GM19023 (cell line): Measurements from ENCODE around the gene PRKN.

Experiments
- ATAC-seq: cut with Tn5 transposase; IDR thresholded peaks from one replicate; pipeline ENCODE4 v1.9.1; 2021; ENCODE audit warnings: mild to moderate bottlenecking, moderate library complexity; ENCODE audit not compliant: unreplicated experiment

PRKN gene

DNA sequence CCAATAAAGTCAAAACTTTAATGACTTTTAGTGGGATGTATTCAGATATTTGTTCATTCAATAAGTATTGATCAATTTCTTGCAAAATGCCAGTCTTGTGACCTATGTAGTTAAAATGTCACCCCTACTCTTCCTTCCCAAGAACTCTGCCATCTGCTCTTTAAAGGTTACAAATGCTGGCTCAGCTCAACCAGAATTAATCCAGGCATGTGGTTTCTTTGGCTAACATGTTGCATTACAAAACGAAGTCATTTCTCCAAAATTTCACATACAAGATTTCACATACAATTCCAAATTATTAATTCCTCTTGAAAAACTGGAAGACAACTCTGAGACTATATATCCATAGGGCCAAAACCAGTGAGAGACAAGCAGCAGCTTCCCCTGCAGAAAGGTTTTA is 395.7 kb downstream of the PRKN start:
- ATAC-seq = no peak

- ATAC-seq = no peak
These were observed 401.7 kb downstream of the PRKN start for GRCh38 chr6:162325826-162326225.

GRCh38 chr6:162325051-162325450 is 402.5 kb downstream of the PRKN start:
- ATAC-seq = no peak

- ATAC-seq = no peak
These were observed 412.3 kb downstream of the PRKN start for GRCh38 chr6:162315291-162315690.

GRCh38 chr6:162313922-162314660 is 413.5 kb downstream of the PRKN start:
- ATAC-seq = no peak

DNA sequence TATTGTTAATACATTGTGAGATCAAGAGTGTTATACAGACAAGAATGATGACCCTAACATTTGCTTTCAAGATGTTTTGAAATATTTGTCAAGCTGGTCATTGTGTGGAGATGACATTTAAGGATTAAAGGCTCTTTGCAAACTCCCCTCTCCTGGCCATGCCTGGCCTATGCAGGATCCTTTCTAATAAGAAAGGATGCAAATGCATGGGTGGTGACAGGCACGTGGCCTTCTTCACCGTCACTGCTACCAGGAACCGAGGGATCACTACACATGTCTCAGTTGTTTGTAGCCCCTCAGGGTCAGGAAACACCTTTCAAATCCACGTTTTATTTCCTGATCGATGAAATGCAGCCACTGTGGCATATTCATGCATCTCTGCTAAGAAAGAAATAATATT is 419.7 kb downstream of the PRKN start:
- ATAC-seq = no peak

DNA sequence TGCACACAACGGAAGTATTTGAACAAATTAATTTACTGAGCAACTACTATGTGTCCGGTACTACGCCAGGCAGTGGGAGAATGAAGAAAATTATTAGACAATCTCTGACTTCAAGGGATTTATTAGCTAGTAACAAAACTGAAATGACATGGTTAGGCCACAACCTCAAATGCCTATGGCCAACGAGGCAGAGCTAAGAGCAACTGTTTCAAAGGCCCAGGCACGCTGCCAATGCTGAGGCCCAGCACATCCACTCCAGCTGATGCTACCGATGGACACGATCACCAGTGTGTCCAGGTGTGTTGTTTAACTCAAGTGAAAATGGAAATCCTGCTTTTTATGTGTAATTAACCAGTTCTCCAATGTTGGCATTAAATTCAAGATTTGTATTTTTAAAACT is 420.9 kb downstream of the PRKN start:
- no peak for ATAC-seq

DNA sequence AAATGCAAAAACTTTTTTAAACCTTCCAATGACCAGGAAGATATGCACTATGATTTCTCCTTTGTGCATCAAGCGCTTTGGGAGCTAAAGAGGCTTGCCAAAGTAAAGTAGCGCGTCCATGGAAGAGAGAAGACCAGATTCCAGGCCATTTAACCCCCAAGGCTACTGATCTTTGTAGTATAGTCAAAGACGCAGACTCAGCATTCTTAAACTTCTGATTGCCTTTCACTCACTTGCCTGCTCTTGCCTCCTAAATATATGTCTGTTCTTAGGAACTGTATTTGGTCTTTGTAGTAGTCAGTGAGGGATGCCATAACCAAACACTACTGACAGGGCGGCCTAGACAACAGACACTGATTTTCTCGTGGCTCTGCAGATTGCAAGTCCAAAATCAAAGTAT is 426.4 kb downstream of the PRKN start:
- no peak for ATAC-seq

- ATAC-seq = no peak
These were observed 433.5 kb downstream of the PRKN start for GRCh38 chr6:162294029-162294428.

DNA sequence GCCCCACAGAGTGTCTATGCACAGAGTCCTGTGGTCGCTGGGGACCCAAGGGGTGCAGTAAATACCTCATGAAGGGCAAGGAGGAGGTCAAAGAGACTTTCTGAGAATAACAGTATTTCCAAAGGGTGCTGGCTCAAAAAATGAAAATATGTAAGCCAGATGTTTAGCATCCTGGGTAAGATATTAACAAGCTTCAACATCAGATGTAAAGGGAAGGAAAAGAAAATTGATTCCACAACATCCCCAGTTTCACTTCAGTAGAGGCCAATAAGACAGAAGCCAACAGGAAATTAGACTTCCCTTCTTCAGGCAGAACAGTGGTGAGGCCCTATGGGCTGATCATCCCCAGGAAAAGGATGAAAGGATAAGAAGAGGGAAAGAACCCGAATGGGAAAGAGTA is 434.7 kb downstream of the PRKN start:
- ATAC-seq = no peak

- no peak for ATAC-seq
These were observed 436.6 kb downstream of the PRKN start for GRCh38 chr6:162290846-162291465.

DNA sequence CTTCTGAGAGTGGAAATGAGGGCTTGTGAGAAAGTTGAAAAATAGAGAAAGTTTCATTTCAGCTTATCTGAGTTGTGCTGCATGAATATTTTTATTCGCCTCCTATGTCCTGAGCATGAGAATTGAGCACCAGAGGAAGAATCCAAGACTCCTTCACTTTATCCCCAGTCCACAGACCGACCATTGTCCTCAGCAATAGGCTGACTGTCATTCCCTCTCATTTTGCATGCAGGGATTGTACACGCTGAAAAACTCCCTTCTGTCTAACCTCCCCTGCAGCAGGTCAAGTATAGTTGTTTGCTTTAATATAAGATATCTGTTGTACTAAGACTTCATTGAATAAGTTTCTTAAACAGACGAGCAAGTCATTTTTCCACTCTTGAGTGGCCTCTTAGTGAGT is 437.6 kb downstream of the PRKN start:
- ATAC-seq = no peak

DNA sequence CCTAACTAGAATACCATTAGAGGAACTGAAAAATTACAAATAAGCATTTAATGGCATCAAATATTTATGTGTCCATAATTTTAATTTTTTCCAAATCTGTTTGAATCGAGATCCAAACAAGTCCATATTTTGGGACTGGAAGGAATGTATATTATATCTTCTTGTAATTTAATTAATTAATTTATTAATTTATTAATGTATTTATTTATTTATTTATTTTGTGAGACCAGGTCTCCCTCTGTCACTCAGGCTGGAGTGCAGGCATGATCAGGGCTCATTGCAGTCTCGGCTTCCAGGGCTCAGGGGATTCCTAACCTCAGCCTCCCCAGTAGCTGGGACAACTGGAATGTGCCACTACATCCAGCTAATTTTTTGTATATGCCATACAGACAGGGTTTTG is 453.6 kb downstream of the PRKN start:
- no peak for ATAC-seq

- ATAC-seq = no peak
These were observed 455.6 kb downstream of the PRKN start for GRCh38 chr6:162271922-162272321.

- no peak for ATAC-seq
These were observed 456.6 kb downstream of the PRKN start for GRCh38 chr6:162270966-162271365.

DNA sequence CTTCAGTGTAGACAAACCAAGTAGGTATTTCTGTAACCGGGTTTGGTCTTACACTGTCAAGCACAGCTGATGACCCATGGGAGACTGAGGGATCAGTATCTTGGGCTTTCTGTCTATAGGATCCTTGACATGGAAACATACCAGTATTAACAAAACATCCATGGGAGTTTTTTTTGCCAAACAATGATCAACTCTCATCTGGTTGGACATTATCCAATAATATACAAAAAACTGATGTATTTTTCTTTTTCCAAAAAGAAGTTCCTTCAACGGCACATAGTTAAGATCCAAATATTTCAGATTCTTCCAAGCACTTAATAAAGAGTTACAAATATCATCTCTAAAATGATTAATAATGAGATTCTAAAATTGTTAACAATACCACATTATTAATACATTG is 459.9 kb downstream of the PRKN start:
- no peak for ATAC-seq

DNA sequence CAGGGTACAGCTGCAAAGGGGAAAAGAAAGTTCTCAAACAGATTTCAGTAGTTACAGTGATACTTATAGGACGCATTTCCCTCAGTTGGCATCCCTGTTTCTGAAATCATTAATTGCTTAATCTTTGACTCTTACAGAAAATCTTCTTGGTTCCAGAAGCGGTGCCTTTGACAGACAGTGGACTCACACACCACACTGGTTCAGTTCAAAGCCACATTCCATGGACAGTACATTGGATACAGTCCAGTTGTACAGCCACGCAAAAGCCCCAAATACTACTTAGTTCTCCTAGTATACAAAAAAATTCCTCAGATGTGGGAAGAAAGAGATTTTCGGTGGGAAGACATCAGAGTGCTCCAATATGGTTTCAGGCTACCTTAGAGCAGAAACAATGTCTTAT is 460.4 kb downstream of the PRKN start:
- ATAC-seq = no peak

DNA sequence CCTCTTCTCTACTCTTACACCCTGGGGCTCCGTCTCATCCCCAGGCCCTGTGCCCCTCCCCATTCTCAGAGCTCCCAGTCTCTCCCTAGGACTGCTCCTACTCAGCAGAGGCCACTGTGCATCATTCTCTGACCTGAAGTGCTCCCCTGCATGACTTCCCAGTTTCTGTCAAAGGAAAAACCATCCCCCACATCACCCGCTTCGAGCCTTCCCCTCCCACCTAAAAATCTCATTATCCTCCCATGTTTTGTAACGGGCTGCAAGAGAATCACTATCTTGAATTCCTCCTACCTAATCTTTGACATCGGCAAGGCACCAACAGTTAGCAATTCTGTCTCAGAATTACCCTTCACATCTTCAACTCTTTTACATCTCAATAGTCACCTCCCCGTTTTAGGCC is 463.0 kb downstream of the PRKN start:
- no peak for ATAC-seq

DNA sequence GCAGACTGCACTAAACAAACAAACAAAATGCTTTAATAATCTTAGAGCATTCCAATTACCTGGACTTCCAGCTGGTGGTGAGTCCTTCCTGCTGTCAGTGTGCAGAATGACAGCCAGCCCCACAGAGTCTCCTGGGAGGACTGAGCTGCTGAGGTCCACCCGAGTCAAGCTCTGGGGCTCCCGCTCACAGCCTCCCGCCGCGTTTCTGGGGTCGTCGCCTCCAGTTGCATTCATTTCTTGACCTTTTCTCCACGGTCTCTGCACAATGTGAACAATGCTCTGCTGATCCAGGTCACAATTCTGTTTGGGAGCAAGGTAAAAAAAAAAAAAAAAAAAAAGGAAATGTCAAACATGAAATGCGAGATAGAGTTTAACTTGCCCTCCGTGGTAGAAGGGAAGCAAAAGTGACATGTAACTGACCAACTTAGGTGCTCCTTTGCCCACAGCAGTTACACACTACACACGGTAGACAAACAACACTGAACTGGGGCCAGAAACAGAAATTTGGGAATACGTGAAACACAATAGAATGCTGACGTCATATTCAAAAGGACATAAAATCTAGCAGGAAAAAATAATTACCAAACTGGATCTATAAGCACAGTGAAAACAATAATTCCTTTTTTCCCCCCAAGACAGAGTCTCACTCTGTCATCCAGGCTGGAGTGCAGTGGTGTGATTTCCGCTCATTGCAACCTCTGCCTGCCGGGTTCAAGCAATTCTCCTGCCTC is 464.9 kb downstream of the PRKN start:
- no peak for ATAC-seq

DNA sequence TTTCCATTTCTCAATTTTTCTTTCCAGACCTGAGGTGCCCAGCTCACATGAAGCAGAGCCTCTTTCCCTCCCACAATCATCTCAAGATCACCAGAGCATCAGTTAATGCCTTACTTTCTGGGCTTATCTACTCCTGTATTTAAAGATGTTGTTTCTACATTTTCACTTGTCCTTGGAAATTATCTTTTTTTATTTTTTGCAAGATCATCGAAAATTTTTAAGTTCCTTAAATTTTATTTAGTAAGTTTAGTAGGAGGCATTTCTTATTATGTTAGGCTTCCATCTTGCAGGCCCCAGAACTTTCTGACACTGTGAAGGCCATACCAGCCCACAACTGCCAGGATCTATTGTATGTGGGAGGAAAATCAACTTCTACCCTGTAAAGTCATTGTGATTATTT is 466.0 kb downstream of the PRKN start:
- ATAC-seq = no peak

DNA sequence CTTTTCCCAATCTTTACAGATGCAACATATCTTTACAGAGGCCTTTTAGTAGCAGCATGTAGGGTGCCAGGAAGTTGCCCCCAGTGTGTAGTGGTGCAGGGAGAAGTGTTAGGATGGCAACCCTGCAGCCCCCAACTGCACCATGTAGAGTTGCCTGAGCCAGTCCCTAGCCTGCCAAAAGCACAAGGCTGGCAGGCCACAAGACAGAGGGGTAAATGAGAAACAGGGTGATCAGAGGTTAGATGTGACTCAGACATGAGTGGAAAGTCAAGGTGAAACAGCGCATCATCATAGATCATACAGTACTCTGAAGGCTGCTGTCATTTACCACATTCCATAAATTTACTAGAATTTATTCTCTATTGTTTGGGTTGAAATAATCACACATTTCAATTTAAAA is 467.5 kb downstream of the PRKN start:
- no peak for ATAC-seq

DNA sequence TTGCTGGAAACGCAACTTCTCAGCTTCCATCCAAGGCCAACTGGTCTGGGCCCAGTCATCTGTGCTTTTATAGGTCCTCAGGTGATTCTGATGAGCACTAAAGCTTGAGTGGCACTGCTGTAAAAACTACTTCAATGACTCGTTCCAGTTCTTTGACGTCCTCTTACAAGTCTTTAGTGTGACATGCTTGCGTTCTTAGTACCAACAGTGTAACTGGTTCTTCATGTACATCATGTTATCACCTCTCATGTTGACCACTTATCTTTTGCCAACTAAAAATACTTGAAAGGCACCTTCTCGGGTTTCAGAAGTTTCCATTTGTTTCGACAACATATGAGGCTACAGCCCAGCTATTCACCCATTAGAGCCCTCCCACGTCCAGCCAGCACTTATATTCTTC is 468.9 kb downstream of the PRKN start:
- no peak for ATAC-seq
